Endothelial cell of hepatic sinusoid (primary cell): ENCODE results near the gene PLXNC1.

ENCODE experiments used
- in situ Hi-C: cut with HindIII; loops from 2 replicates; pipeline ENCODE4 v1.10.0; 2017; ENCODE audit warnings: low sequenced_read_pairs

Gene PLXNC1

DNA sequence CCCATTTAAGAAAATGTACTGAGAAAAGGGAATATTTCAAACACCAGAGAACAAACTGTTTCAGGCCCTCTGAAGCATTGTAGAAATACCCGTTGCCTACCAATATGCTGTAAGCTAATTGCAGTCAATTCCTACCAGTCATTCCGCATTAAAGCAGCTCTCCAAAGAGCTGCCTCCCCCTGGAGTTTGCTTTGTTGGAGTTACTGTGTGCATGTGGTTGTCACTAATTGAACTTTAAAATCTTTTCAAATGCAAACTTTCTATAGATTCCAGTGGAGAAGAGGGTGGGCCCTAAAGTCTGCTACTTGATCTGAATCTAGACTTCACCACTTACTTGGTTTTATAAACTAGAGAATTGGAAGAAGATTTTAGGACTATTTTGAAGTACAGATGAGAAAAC is 112.7 kb downstream of the PLXNC1 start:
- in situ Hi-C loops = no loop called here

DNA sequence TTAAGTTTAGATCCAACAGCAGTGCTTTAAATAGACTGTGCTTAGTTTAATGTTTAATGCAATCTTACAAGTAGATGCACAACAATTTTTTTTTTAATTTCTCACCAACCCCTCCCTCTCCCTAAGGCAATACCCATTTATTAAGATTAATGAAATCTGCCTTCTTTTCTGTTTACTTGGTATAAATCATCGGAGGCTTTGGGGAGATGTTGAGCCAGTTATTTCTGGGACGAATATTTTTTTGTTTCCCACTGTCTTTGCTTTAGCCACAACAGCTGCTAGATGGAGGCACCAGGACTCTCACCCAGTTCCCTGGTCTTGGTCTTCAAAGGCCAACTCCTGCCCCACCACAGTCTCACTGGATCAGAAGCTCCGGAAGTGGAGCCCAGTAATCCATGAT is 113.4 kb downstream of the PLXNC1 start:
- in situ Hi-C loops = no loop called here

DNA sequence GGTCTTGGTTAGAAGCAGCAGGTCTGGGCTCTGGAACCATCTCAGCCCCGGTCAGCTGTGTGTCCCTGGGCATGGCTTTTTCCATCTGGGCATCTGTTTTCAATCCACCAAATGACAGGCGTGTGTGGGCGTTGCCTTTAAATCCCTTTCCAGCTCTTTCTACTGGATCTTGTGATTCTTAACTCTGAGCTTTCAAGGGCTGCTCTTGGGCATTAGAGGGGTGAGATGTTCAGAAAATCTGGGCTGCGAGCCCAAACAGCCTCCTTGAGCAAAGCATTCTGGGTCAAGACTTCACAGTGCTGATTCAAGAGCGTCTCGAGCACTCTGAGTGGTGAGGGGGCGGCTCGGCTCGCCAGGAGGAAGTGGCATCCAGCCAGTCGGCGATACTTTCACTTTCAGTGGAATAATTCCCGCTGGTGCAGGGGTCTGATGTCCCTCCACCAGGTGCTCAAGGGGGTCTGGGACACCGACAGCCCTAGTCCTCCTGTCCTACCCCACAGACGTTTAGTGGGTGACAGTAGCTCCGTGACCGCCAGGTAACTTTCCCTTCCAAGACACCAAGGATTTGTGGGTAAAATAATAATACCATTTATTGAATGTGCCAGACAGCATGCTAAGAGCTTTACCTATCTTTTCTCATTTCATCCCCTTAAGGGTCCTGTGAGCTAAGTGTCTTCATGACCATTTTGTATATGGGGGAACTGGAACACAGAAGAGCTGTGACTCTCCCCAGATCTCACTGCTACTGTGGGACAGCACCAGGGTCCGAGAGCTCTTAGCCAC is 114.0 kb downstream of the PLXNC1 start:
- in situ Hi-C loops = no loop called here

GRCh38 chr12:94263011-94263811 is 114.8 kb downstream of the PLXNC1 start:
- in situ Hi-C loops = no loop called here

DNA sequence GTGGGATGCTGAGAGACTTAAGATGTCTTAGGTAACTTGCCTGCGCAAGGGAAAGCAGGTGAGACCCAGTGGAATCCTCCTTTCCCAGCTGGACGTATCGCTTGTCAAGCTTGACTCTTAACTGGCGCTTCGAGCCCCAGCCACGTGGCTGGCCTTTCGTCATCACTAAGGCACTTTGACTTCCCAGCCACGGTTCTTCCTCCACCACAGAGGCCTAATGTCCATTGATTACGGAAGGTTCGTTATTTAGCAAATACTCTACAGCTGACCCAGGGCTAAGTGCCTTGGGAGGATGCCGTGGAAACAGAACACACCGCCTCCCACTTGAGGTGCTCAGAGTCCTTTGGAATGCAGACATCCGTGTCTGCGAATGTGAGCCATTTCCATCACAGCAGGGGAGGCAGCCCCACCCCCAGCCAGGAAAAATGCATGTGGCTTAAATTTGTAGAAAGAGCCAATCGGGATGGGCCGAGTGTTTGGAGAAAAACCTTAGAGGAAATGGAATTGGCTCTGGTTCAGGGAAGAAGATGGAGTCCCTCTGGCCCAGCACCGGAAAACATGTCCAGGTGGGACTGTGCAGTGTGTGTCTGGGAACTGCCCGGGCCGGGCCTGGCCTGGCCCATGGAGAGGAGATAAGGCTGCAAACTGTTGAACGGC is 115.7 kb downstream of the PLXNC1 start:
- in situ Hi-C loops = no loop called here

DNA sequence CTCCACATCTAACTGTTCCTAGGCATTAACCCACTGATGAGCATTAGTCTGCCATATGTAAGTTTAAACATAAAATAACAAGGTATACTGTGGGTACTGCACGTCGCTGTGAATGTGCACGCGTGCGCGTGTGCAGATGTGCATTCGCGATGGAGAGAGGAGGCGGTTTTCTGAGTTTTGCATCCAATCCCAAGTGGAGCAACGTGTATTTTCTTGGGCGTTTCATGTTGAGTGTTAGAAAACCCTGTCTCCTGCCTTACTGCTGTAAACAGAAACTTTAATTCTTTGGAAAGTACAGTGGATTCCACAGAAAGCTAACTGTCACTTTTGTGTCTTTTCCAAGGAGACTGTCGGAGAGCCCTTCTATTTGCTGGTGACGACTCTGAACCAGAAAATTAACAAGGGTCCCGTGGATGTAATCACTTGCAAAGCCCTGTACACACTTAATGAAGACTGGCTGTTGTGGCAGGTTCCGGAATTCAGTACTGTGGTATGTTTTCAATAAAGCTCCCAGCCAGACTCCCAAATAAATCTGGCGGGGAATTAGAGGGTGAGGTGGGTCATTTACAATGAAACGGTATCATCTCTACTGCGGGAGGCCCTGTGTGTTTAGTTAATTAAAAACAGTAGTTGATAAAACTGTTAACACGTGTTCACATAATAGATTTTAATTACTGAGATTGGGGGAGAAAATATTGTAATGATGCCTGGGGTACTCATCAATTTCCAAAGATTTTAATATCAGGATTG is 116.5 kb downstream of the PLXNC1 start:
- in situ Hi-C loops = no loop called here

DNA sequence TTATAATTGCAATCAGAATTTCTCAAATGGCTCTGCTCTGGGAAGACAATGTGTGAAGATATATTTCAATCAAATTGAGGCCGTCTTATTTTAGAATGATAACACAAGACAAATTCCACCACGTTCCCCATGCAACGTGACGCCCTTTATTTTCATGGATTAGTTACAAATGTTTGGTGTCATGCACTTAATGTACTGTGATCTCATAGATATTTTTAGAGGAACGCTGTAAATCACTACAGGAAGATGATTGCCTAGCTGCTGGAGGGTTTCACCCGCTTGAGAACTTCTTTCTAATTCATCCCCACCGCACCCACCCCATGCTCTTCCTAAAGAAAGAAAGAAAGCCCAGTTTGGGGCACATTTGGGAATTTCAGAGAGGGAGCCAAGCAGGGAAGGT is 117.2 kb downstream of the PLXNC1 start:
- in situ Hi-C loops = no loop called here

DNA sequence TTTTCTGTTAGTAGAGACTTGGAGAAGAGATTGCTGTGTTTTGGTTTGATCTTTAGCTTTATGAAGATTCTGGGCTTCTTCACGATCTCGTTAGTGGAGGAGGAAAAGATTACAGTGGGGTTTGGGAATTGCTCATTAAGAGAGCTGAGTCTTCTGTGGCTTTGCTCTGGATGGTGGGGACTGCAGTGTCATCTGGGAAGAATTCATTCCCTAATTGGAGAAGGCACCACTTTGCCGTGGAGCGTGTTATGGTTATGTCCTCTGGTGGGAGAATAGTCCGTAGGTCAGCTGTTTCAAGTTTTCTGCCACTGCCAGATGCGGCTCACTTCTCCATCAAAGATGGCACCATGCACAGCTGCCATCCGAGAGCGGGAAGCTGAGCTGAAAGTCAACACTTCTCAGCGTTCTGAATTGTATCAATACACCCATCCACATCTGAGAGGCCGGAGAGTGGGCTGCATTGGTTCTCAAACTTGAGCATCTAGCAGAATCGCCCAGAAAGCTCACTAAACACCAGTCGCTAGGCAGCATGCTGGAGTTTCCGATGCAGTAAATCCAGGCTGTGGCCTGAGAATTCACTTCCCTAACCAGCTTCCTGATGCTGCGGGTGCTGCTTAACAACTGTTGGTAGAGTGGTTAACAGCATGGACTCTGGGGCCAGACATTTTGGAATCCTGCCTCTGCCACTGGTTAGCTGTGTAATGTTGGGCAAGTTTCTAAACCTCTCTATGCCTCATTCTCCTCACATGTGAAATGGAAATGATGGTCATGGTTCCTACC is 117.8 kb downstream of the PLXNC1 start:
- in situ Hi-C loops = no loop called here

DNA sequence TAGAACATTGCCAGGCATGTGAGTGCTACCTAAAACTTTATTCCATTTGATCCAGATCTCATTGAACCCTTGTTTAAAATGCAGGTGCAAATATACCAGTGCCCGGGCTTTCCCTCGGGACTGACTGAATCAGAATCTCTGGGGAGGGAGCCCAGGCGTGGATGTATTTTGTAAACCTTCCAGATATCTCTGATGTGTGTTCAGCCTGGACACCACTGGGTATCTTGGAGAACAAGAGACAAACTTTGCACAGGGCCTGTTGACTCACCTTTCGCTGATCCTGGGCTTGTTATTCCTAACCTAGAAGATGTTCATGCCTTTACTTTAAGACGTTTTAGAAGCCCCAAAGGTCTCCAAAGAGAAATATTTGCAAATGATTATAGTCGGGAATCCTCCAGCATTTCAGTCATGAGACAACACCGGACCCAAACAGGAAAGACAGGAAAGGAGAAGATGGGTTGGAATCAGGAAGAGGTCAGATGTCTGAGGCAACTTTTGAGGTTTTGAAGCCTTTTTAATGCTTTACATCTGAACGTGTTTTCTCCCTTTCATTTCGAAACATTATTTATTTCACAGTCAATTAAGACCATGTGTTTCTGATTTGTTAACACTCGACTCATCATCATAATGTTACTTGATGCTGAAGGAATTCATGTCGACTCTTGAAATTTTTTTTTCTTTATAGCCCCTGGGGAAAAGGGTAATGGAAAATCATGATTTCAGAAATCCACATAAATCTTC is 118.6 kb downstream of the PLXNC1 start:
- in situ Hi-C loops = no loop called here

DNA sequence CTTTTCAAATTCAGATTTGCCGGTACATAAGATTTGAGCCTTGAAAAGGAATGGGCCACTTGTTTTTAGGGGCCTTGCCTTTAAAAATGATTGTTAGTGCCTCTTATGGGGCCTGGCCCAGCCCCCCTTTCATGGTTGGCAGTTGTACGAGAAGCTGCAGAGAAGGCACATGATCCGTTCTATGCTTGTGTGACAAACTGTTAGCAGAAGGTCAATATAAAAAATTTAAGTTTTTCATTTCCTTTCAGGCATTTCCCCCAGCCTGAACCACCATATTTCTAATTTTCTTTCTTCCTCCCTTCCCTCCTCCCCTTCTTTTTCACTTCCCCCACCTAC is 119.1 kb downstream of the PLXNC1 start:
- in situ Hi-C loops = no loop called here

- in situ Hi-C loops = no loop called here
Measured at GRCh38 chr12:94267921-94268471, 119.6 kb downstream of the PLXNC1 start.

DNA sequence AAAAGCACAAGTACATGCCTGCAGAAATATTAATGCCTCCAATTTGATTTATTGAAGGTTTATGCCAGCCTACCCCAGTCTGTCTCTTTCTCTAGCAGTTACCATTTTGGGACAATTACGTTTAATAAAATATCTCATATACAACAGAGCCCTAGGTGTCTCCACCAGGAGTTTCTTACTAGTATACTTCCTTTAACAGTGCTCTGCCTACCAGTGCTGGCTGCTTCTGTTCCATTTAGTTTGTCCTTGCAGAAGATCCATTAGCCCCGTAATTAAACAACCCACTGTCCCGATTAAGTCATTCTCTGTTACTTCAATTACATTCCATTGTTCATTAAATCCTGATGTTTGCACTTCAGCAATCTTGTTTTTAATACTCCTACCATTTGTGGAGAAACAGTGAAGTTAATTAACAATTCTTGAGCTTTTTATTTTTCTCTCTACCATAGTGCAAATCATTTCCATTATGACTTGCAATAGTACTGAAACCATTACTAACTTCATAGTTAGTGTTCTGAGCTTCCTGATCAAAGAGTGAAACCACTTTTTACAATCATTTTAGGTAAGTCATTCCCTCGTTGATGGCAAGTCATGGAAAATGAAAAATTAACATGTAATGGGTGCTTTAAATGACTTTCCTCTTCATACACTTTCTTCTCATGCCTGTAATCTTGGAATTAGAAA is 121.1 kb downstream of the PLXNC1 start:
- in situ Hi-C loops = no loop called here

GRCh38 chr12:94271351-94271750 is 123.0 kb downstream of the PLXNC1 start:
- in situ Hi-C loops = no loop called here

DNA sequence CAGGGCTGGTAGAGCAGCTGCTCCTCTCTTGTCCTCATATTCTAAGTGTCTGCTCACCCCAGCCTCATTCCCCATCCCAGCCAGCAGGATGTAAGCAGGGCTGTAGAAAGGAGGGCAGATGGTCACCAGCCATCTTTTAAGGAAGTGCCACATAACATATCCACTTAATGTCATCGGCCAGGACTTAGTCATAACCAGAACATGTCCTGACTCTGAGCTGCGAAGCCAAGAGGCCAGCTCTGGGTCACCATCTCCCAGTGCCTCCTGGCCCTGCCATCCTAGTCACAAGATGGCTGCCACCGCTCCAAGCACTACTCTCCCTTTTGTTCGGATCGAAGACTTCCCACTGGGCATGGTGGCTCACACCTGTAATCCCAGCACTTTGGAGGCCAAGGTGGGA is 123.9 kb downstream of the PLXNC1 start:
- in situ Hi-C loops = no loop called here

DNA sequence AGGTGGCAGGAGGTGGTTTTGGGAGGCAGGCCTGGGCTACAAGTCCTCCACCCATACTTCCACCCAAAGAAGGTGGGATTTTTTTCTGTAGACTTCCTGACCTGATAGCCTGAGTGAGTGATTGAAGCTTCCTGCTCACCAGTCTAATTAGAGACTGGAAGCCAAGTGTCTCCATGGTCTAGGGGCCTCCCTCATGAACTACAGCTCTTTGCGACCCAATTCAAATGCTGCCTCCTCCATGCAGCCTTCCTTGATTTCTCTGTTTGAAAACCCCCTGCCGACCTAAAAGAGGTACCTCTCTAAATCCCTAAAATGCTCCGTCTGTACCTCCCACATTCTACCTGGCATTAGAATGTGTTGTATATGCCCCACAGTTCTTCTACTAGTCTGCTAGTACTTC is 124.9 kb downstream of the PLXNC1 start:
- in situ Hi-C loops = no loop called here

DNA sequence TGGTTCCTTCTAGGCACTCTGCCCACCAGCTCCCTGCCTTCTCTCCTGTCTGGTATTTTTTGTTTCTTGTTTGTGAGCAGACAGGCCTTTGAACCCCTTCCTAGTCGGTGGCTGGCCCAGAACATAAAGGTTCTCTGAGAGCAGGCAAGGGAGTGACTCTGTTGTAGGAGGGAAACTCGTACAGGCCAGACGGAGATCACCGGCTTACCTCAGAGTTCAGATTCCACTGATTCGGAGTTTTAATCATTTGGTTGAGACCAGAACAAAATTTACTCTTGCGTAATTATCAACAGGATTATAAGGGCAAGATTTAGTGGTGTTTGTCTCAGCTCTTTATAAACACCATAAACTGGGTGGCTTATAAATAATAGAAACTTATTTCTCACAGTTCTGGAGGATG is 128.3 kb downstream of the PLXNC1 start:
- in situ Hi-C loops = no loop called here

- in situ Hi-C loops = no loop called here
Measured at GRCh38 chr12:94277426-94278000, 129.1 kb downstream of the PLXNC1 start.

DNA sequence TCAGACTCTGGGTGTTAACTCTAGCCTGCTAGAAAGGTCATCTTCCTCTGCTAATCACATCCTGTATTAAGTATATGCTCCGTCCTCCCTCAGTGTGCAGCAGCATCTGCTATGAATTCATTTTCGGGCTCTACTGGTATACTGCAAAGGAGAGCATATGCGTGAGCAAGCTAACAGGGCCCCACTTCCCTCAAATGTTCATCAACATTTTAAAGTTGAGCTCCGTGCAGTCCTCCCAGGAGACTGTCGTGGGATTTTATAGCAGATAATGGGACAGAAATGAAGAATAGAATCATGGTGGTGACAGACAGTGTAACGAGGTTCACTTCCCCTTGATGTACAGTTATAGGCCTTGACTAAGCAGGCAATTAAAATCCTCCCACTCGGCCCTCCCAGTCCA is 131.7 kb downstream of the PLXNC1 start:
- in situ Hi-C loops = no loop called here

DNA sequence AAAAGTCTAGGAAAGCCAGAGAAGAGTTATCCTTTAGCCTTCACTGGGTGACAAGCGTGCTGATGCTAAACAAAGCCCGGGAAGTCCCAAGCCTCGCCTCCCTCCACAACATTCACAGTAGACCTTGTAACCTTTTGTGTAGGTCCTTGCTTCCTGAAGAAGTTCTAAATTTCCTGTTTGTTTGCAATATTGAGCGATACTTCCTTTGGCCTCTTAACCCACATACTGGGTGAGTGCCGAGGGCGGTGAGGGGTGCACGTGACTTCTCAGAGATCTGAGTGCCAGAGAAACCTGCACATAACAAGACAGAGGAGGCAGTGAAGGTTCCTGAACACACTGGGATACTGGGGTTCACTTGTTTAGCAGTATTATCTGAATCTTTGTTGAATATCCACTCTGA is 134.3 kb downstream of the PLXNC1 start:
- in situ Hi-C loops = no loop called here
